CD14-positive monocyte (primary cell): ENCODE data around the gene RNGTT. TPM values are rescaled to one million over a fixed set of nuclear protein-coding genes. Genes with fewer than 3 reads are reported as not detected.

ENCODE experiments used
- DNase-seq, 3 donors: peaks; one replicate each; pipeline ENCODE4 v3.0.0-alpha.2; 2011 to 2022
- H2AFZ ChIP-seq: 2 replicates; pipeline ENCODE4 v1.6.0; 2012; ENCODE audit warnings: mild to moderate bottlenecking, low read depth, low read length, inconsistent platforms; ENCODE audit not compliant: insufficient read depth, poor library complexity, severe bottlenecking
- H3K27ac ChIP-seq, 2 donors: 1 replicate in 1 of 2; 2 replicates in 1 of 2; pipeline ENCODE4 v1.5.1; 2012 to 2013; ENCODE audit warnings: low read length in 2 of 2, control low read depth in 1 of 2, inconsistent platforms in 1 of 2, low read depth in 1 of 2, mild to moderate bottlenecking in 1 of 2
- H3K27me3 ChIP-seq, 2 donors: one replicate each; pipeline versions ENCODE4 v1.6.0 to v1.6.1; 2011 to 2013; ENCODE audit warnings: low read length in 2 of 2; ENCODE audit not compliant: control insufficient read depth in 2 of 2, insufficient read depth in 2 of 2
- H3K36me3 ChIP-seq, 2 donors: replicated peaks in 1 of 2; 1 replicate in 1 of 2; 2 replicates in 1 of 2; pipeline versions ENCODE4 v1.5.1 to v1.6.1; 2012 to 2013; ENCODE audit warnings: low read length in 2 of 2, control low read depth in 1 of 2, inconsistent platforms in 1 of 2, mild to moderate bottlenecking in 1 of 2; ENCODE audit not compliant: insufficient read depth in 2 of 2, control insufficient read depth in 1 of 2
- H3K4me1 ChIP-seq, 2 donors: 1 replicate in 1 of 2; 2 replicates in 1 of 2; pipeline versions ENCODE4 v1.5.1 to v1.6.1; 2012 to 2013; ENCODE audit warnings: low read length in 2 of 2, control low read depth in 1 of 2, inconsistent platforms in 1 of 2, mild to moderate bottlenecking in 1 of 2, moderate library complexity in 1 of 2; ENCODE audit not compliant: insufficient read depth in 2 of 2, control insufficient read depth in 1 of 2
- H3K4me2 ChIP-seq: replicated peaks from 2 replicates; pipeline ENCODE3; 2012; ENCODE audit warnings: low read length, moderate library complexity, mild to moderate bottlenecking; ENCODE audit not compliant: poor library complexity, severe bottlenecking; ENCODE audit errors: extremely low read depth
- H3K4me3 ChIP-seq, 3 experiments: fragments of 200-600 bp in 1 of 3; sonication (generic) in 1 of 3; replicated peaks in 1 of 3; 1 replicate in 2 of 3; 2 replicates in 1 of 3; pipeline ENCODE4 v1.5.1; 2011 to 2013; ENCODE audit warnings: low read length in 3 of 3, mild to moderate bottlenecking in 3 of 3, control low read depth in 2 of 3, low read depth in 2 of 3, inconsistent platforms in 1 of 3, moderate library complexity in 1 of 3
- H3K79me2 ChIP-seq: 2 replicates; pipeline ENCODE4 v1.6.0; 2012; ENCODE audit warnings: mild to moderate bottlenecking, control low read depth, inconsistent platforms, low read length, moderate library complexity; ENCODE audit not compliant: insufficient read depth
- H3K9ac ChIP-seq: 2 replicates; pipeline ENCODE4 v1.6.0; 2017; ENCODE audit warnings: low read length, mild to moderate bottlenecking; ENCODE audit not compliant: insufficient read depth, poor library complexity, severe bottlenecking
- H3K9me3 ChIP-seq, 2 donors: replicated peaks in 1 of 2; 1 replicate in 1 of 2; 2 replicates in 1 of 2; pipeline versions ENCODE4 v1.5.1 to v1.6.1; 2012 to 2013; ENCODE audit warnings: low read length in 2 of 2, control low read depth in 1 of 2; ENCODE audit not compliant: control insufficient read depth in 1 of 2, insufficient read depth in 1 of 2
- H4K20me1 ChIP-seq: 2 replicates; pipeline ENCODE4 v1.6.0; 2012; ENCODE audit warnings: mild to moderate bottlenecking, low read length, control low read depth, moderate library complexity; ENCODE audit not compliant: insufficient read depth
- H3K27ac Mint-ChIP-seq, 7 donors: one replicate each; pipeline ENCODE4 v1.8.0; 2020; ENCODE audit warnings: mild to moderate bottlenecking in 7 of 7, mixed read lengths in 7 of 7, moderate library complexity in 6 of 7, inconsistent platforms in 2 of 7
- H3K27me3 Mint-ChIP-seq, 3 donors: one replicate each; pipeline ENCODE4 v1.8.0; 2021 to 2022; ENCODE audit warnings: low read depth in 3 of 3, mild to moderate bottlenecking in 3 of 3, mixed read lengths in 3 of 3, moderate library complexity in 3 of 3, inconsistent platforms in 1 of 3
- H3K36me3 Mint-ChIP-seq, 2 donors: one replicate each; pipeline ENCODE4 v1.8.0; 2020; ENCODE audit warnings: mixed read lengths in 2 of 2, inconsistent platforms in 1 of 2, mild to moderate bottlenecking in 1 of 2
- H3K4me1 Mint-ChIP-seq: one replicate; pipeline ENCODE4 v1.8.0; 2020; ENCODE audit warnings: mild to moderate bottlenecking, mixed read lengths
- H3K4me3 Mint-ChIP-seq, 2 donors: one replicate each; pipeline ENCODE4 v1.8.0; 2020; ENCODE audit warnings: mild to moderate bottlenecking in 2 of 2, mixed read lengths in 2 of 2, moderate library complexity in 1 of 2
- H3K9me3 Mint-ChIP-seq, 7 donors: one replicate each; pipeline ENCODE4 v1.8.0; 2020 to 2022; ENCODE audit warnings: mixed read lengths in 7 of 7, mild to moderate bottlenecking in 6 of 7, moderate library complexity in 6 of 7, inconsistent platforms in 2 of 7
- WGBS: methylation state at CpG from one replicate; pipeline ENCODE4 v1.1.5; 2013; ENCODE audit warnings: missing lambda C conversion rate; ENCODE audit not compliant: insufficient coverage; 5-methylcytosine and 5-hydroxymethylcytosine counted together
- intact Hi-C, 2 donors: fragments of 100-400 bp; cut with micrococcal nuclease; formaldehyde crosslinking; loops; one replicate each; pipeline versions ENCODE4 v1.15.0 to v1.15.1; 2023
- polyA plus RNA-seq, 3 donors: library from polyadenylated mRNA; depleted of rRNA in 1 of 3; unstranded in 2 of 3; stranded (reverse) in 1 of 3; fragments of 300-500 nt in 2 of 3; fragments of >200 nt in 1 of 3; fragmentation: Illumina TruSeq in 2 of 3; gene quantifications; 1 replicate in 2 of 3; 2 replicates in 1 of 3; pipeline ENCODE4 v1.2.3, GENCODE V29; 2012 to 2021
- TF ChIP-seq, protein P1 (sequence below): fragments of 200-600 bp; IDR thresholded peaks from one replicate; pipeline ENCODE4 v1.8.0; 2022; ENCODE audit warnings: antibody characterized with exemption, mild to moderate bottlenecking

RNGTT gene
- polyA plus RNA-seq, 3 donors, result 2.3 to 8.6 (median 5.8) TPM

DNA sequence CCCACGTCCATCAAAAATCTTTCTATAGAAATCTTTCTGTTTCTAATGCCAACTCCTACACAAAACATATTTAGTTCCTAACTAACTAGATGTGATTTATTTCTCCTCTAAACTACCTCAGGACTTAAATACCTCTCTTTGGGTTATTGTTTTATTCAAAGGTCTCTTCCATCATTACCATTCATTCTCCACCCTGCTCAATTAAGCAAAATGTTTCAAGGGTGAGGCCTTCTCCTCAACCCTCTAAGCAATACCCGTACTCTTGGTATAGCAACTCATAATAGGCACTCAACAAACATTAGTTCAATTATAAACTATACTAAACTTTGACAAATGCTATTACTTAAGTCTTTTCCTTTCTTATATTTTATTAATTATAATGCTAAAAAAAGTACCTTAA is 111.4 kb downstream of the RNGTT start:
- H3K27ac Mint-ChIP-seq, result no peak overlapping the region
- no peak overlapping the region for H3K9ac ChIP-seq
- H3K4me2 ChIP-seq, result no peak overlapping the region
- no peaks in the 10 kb centered on the region for H3K4me1 Mint-ChIP-seq
- DNase-seq, result no peak
- H3K4me1 ChIP-seq, result no peaks in the 10 kb centered on the region
- no peaks in the 10 kb centered on the region for H3K9me3 Mint-ChIP-seq
- no peaks in the 10 kb centered on the region for H3K27me3 ChIP-seq
- H2AFZ ChIP-seq, result no peak overlapping the region
- no peaks in the 10 kb centered on the region for H4K20me1 ChIP-seq
- intact Hi-C loops, result no loop called here
- no peaks in the 10 kb centered on the region for H3K9me3 ChIP-seq
- H3K79me2 ChIP-seq, result no peaks in the 10 kb centered on the region
- WGBS, result no CpG with 5 or more reads among the region's 2 CpGs
- H3K27ac ChIP-seq, result no peak overlapping the region
- no peak overlapping the region for H3K4me3 Mint-ChIP-seq
- no peaks in the 10 kb centered on the region for H3K36me3 ChIP-seq
- peaks cover 14 to 23% of the 10 kb centered on the region in 2 donors for H3K36me3 Mint-ChIP-seq
- TF ChIP-seq, protein P1, sequence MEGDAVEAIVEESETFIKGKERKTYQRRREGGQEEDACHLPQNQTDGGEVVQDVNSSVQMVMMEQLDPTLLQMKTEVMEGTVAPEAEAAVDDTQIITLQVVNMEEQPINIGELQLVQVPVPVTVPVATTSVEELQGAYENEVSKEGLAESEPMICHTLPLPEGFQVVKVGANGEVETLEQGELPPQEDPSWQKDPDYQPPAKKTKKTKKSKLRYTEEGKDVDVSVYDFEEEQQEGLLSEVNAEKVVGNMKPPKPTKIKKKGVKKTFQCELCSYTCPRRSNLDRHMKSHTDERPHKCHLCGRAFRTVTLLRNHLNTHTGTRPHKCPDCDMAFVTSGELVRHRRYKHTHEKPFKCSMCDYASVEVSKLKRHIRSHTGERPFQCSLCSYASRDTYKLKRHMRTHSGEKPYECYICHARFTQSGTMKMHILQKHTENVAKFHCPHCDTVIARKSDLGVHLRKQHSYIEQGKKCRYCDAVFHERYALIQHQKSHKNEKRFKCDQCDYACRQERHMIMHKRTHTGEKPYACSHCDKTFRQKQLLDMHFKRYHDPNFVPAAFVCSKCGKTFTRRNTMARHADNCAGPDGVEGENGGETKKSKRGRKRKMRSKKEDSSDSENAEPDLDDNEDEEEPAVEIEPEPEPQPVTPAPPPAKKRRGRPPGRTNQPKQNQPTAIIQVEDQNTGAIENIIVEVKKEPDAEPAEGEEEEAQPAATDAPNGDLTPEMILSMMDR, result no peak
- H3K4me3 ChIP-seq, result no peak overlapping the region
- H3K27me3 Mint-ChIP-seq, result no peaks in the 10 kb centered on the region

DNA sequence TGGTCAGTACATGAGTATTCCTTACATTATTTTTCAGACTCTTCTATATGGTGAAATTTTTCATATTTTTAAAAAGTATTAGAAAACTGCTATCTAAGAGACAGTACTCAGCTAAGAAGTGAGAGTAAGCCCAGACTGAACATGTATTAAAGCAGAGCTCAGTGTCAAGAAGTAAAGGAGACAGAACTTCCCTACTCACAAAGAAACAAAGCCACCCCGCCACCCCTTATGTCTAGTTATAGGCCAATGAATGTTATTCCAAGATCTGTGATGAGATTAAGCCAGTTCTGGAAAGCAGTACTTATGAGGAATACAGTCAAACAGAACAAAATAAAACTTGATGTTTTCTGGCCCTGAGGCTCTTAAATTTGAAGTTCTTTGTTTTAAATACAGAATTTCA is 114.5 kb downstream of the RNGTT start:
- Histone ChIP-seq H3K9me3 (no peaks in the 10 kb centered on the region), H4K20me1 (no peaks in the 10 kb centered on the region), H3K9ac (no peak overlapping the region), H3K36me3 (peaks cover 6 to 19% of the 10 kb centered on the region in 2 donors), H3K4me1 (no peaks in the 10 kb centered on the region), H2AFZ (no peak overlapping the region), H3K4me3 (no peak overlapping the region), H3K27ac (no peak overlapping the region), H3K27me3 (no peaks in the 10 kb centered on the region), H3K79me2 (no peaks in the 10 kb centered on the region), H3K4me2 (no peak overlapping the region)
- H3K9me3 Mint-ChIP-seq, result peaks cover 0 to 2% (median 0%) of the 10 kb centered on the region in 7 donors
- H3K4me1 Mint-ChIP-seq, result no peaks in the 10 kb centered on the region
- TF ChIP-seq, protein P1, result no peak
- intact Hi-C loops, result no loop called here
- peak overlapping the region in 1 of 7 donors; percentile 66 for H3K27ac Mint-ChIP-seq
- H3K36me3 Mint-ChIP-seq, result peaks cover 23 to 28% of the 10 kb centered on the region in 2 donors
- no peak overlapping the region for H3K4me3 Mint-ChIP-seq
- DNase-seq, result no peak
- no CpG with 5 or more reads among the region's 1 CpG for WGBS
- no peaks in the 10 kb centered on the region for H3K27me3 Mint-ChIP-seq
